Thyroid gland (tissue), 4 donors: ENCODE results near the gene MRPL27. TPM values are rescaled to one million over a fixed set of nuclear protein-coding genes. Genes with fewer than 3 reads are reported as not detected.

Experiments used
- DNase-seq, 2 donors: peaks; one replicate each; pipeline ENCODE4 v3.0.0-alpha.2; 2019
- H3K27ac ChIP-seq, 3 donors: fragments of 200-600 bp; sonication (generic); 1 replicate in 2 of 3; 2 replicates in 1 of 3; pipeline ENCODE4 v1.5.1; 2016 to 2019; ENCODE audit warnings: mild to moderate bottlenecking in 1 of 3, moderate library complexity in 1 of 3
- H3K27me3 ChIP-seq: fragments of 200-600 bp; sonication (generic); one replicate; pipeline ENCODE4 v1.5.1; 2019
- H3K36me3 ChIP-seq, 2 donors: fragments of 200-600 bp; sonication (generic); one replicate each; pipeline ENCODE4 v1.5.1; 2016 to 2019
- H3K4me1 ChIP-seq, 2 donors: fragments of 200-600 bp; sonication (generic); one replicate each; pipeline ENCODE4 v1.5.1; 2017 to 2019
- H3K4me3 ChIP-seq, 3 donors: fragments of 200-600 bp; sonication (generic); replicated peaks in 1 of 3; 1 replicate in 2 of 3; 2 replicates in 1 of 3; pipeline ENCODE4 v1.5.1; 2016; ENCODE audit warnings: mild to moderate bottlenecking in 1 of 3
- H3K9me3 ChIP-seq: fragments of 200-600 bp; sonication (generic); one replicate; pipeline ENCODE4 v1.5.1; 2017
- CTCF ChIP-seq, 6 experiments: fragments of 200-600 bp in 3 of 6; fragments of 450-650 bp in 3 of 6; sonication (generic) in 3 of 6; IDR thresholded peaks; one replicate each; pipeline ENCODE4 v1.5.1; 2016 to 2019; ENCODE audit warnings: antibody characterized with exemption in 6 of 6, mild to moderate bottlenecking in 2 of 6, inconsistent platforms in 1 of 6, moderate library complexity in 1 of 6
- POLR2A ChIP-seq, 2 donors: fragments of 450-650 bp; IDR thresholded peaks; one replicate each; pipeline ENCODE4 v1.6.1; 2017; ENCODE audit warnings: antibody characterized with exemption in 2 of 2, mild to moderate bottlenecking in 2 of 2, moderate library complexity in 1 of 2
- WGBS, 2 donors: methylation state at CpG; one replicate each; pipeline ENCODE4 v1.1.5; 2017; 5-methylcytosine and 5-hydroxymethylcytosine counted together
- intact Hi-C: fragments of 100-400 bp; cut with DNase I; formaldehyde crosslinking; loops from one replicate; pipeline ENCODE4 v1.15.1; 2023
- total RNA-seq, 4 donors: library from RNA; depleted of rRNA; stranded (reverse); fragments of >200 nt; gene quantifications; one replicate each; pipeline ENCODE4 v1.2.3, GENCODE V29; 2016

The MRPL27 gene
- total RNA-seq, 4 donors from 2014 or later: 44.6 to 115 (median 80.8) TPM

DNA sequence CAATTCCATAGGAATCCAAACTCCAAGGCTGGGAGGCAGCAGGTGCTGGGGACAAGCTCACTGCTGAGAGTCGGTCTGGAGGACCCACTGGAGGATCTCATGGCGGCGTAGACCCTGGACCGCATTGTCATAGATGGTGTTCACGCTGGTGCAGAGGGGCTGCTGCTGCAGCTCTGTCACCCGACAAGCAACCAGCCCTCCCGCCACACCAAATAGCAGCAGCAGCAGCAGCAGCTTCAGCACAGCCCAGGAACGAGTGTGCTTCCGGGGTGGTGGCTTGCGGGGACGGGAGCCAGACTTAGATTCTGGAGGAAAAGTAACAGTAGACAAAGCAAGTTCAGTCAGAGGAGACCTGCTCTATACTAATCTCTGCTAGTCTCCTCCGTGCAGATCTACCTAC, 9.9 kb upstream of the MRPL27 start:
- Histone ChIP-seq H3K4me3 (no peak overlapping the region), H3K9me3 (no peaks in the 10 kb centered on the region), H3K4me1 (no peaks in the 10 kb centered on the region), H3K27ac (no peak overlapping the region), H3K27me3 (no peaks in the 10 kb centered on the region), H3K36me3 (peaks cover 65 to 70% of the 10 kb centered on the region in 2 donors)
- intact Hi-C loops: no loop called here
- no peak for DNase-seq
- TF ChIP-seq POLR2A (IDR thresholded peaks at IDR 0.05): no peak
- TF ChIP-seq CTCF (IDR thresholded peaks at IDR 0.05): no peak
- 86 to 92% methylated on average over 2 to 12 of the region's 12 CpGs for WGBS, 2 donors

DNA sequence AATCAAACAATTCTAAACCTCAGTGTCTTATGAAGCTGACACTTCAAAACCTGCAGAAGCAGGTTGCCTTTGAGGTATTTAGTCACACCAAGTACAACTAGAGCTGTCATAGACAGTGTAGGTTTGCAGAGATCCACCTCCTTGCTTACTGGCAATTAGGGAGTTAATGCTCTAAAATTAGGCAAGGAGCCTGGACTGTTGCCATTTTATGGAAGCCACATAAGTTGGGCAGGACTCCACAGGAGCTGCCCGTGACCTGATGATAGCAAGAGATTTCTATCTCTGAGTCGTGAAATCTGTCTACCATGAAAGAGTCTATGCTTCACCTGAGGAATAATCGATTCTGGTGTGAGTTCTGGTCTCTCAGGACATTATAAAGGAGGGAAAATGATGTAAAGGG, 8.9 kb upstream of the MRPL27 start:
- intact Hi-C loops: no loop called here
- no peaks in the 10 kb centered on the region for H3K9me3 ChIP-seq
- no peak for DNase-seq
- no peaks in the 10 kb centered on the region for H3K27me3 ChIP-seq
- peaks cover 55 to 60% of the 10 kb centered on the region in 2 donors for H3K36me3 ChIP-seq
- H3K4me3 ChIP-seq: no peak overlapping the region
- WGBS, 2 donors: 69 to 79% methylated on average over 3 of the region's 3 CpGs
- H3K4me1 ChIP-seq: no peaks in the 10 kb centered on the region
- H3K27ac ChIP-seq: no peak overlapping the region
- no peak for TF ChIP-seq CTCF (IDR thresholded peaks at IDR 0.05)
- no peak for TF ChIP-seq POLR2A (IDR thresholded peaks at IDR 0.05)

GRCh38 chr17:50381260-50381815, 8.4 kb upstream of the MRPL27 start:
- Histone ChIP-seq H3K27ac (no peak overlapping the region), H3K27me3 (no peaks in the 10 kb centered on the region), H3K4me3 (no peak overlapping the region), H3K4me1 (no peaks in the 10 kb centered on the region), H3K36me3 (peaks cover 51 to 54% of the 10 kb centered on the region in 2 donors), H3K9me3 (no peaks in the 10 kb centered on the region)
- 86 to 88% methylated on average over 7 of the region's 7 CpGs for WGBS, 2 donors
- intact Hi-C loops: no loop called here
- TF ChIP-seq CTCF (IDR thresholded peaks at IDR 0.05) (no peak), POLR2A (IDR thresholded peaks at IDR 0.05) (no peak)
- DNase-seq: no peak

DNA sequence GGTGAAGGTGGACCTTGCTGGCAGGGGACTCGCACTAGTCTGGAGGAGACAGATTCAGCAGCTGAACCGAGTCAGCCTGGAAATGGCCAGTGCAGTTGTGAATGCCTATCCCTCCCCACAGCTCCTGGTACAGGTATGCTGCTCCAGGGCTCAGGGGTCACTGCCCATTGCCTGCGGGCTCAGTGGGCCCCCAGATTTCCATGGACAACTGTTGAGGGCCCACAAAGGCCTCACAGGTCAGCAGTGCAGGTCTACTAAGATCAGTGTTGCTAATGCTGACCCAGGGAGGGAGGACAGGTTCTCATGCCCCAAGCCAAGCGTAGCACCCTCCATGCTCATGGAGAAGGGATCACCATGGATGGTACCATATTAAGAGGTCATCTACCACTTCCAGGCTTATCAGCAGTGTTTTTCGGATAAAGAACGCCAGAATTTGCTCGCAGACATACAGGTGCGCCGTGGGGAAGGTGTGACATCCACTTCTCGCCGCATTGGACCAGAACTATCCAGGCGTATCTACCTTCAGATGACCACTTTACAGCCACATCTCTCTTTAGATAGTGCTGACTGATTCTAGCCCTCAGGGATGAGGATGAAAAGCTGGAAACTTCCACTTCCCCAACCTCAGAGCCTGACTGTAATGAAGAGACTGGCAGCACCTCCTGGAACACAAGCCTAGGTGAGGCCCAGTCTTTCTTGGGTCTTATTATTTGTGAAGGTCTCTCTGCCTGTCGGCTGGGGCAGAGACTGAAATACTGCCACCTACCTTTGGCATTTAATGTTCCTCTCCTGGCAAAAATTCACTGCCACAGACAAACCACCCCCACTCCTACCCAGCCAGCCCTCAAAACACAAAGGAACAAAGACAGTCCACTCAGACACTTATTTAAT, 7.6 kb upstream of the MRPL27 start:
- H3K36me3 ChIP-seq: peaks cover 46% of the 10 kb centered on the region in 2 donors
- 89% methylated on average over 12 to 13 of the region's 13 CpGs for WGBS, 2 donors
- intact Hi-C loops: no loop called here

More for the DNA sequence above, 7.6 kb upstream of the MRPL27 start:
- Histone ChIP-seq H3K27me3 (no peaks in the 10 kb centered on the region), H3K4me1 (no peaks in the 10 kb centered on the region), H3K4me3 (no peak overlapping the region), H3K9me3 (no peaks in the 10 kb centered on the region), H3K27ac (no peak overlapping the region)
- DNase-seq: no peak
- TF ChIP-seq POLR2A (IDR thresholded peaks at IDR 0.05): no peak
- TF ChIP-seq CTCF (IDR thresholded peaks at IDR 0.05): no peak
